ENCODE measurements around the gene ADARB1. TPM values are rescaled to one million over a fixed set of nuclear protein-coding genes. Genes with fewer than 3 reads are reported as not detected.

Gene ADARB1
- total RNA-seq, 2 donors from 2014 or later, result 8.7 to 9.3 TPM

- H3K4me3 ChIP-seq, result no peak overlapping the region
- no peak for DNase-seq
- H3K9ac ChIP-seq (ENCODE audit: low read depth in 2 of 2, low read length in 2 of 2), result no peak overlapping the region
- no peaks in the 10 kb centered on the region for H3K36me3 ChIP-seq
- H3K27ac ChIP-seq, result no peak overlapping the region
- no peaks in the 10 kb centered on the region for H3K27me3 ChIP-seq
- no peaks in the 10 kb centered on the region for H3K9me3 ChIP-seq
- intact Hi-C loops (cut with DNase I), result no loop called here
- no peak for TF ChIP-seq CTCF (IDR thresholded peaks at IDR 0.05)
- peaks cover 3% of the 10 kb centered on the region for H3K4me1 ChIP-seq
These were observed 60.1 kb downstream of the ADARB1 start for GRCh38 chr21:45134279-45135076.

DNA sequence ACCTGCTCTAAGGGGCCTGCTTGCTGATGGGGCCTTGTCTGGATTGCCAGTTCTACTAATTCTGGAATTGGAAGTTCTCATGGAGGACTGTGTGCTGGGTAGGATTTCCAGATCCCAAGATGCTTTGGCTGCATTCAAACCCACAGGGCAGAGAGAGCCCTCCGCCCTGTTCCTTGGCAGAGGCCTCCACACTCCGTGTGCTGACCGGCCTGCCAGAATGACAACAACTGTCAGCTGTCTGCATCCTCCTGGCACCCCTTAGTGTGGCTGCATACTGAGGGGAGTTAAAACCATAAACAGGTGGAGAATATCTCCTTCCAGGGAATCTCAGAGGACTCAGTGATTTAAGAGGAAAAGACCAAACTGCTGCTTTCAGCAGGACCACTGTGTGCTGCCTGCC lies 60.7 kb downstream of the ADARB1 start:
- DNase-seq, result no peak
- H3K27ac ChIP-seq, result no peak overlapping the region
- no peaks in the 10 kb centered on the region for H3K9me3 ChIP-seq
- H3K36me3 ChIP-seq, result no peaks in the 10 kb centered on the region
- no peak overlapping the region for H3K9ac ChIP-seq (ENCODE audit: low read depth in 2 of 2, low read length in 2 of 2)
- intact Hi-C loops (cut with DNase I), result no loop called here
- no peak for TF ChIP-seq CTCF (IDR thresholded peaks at IDR 0.05)
- H3K4me1 ChIP-seq, result no peaks in the 10 kb centered on the region
- H3K4me3 ChIP-seq, result no peak overlapping the region
- no peaks in the 10 kb centered on the region for H3K27me3 ChIP-seq

- no peak for DNase-seq
- H3K27me3 ChIP-seq, result no peaks in the 10 kb centered on the region
- no peak overlapping the region for H3K27ac ChIP-seq
- no peaks in the 10 kb centered on the region for H3K4me1 ChIP-seq
- H3K4me3 ChIP-seq, result no peak overlapping the region
- H3K36me3 ChIP-seq, result no peaks in the 10 kb centered on the region
- no peaks in the 10 kb centered on the region for H3K9me3 ChIP-seq
- intact Hi-C loops (cut with DNase I), result no loop called here
- peak overlapping the region in 1 of 2 donors; percentile 6 for H3K9ac ChIP-seq (ENCODE audit: low read depth in 2 of 2, low read length in 2 of 2)
- TF ChIP-seq CTCF (IDR thresholded peaks at IDR 0.05), result no peak
These were observed 61.5 kb downstream of the ADARB1 start for GRCh38 chr21:45135868-45136267.

DNA sequence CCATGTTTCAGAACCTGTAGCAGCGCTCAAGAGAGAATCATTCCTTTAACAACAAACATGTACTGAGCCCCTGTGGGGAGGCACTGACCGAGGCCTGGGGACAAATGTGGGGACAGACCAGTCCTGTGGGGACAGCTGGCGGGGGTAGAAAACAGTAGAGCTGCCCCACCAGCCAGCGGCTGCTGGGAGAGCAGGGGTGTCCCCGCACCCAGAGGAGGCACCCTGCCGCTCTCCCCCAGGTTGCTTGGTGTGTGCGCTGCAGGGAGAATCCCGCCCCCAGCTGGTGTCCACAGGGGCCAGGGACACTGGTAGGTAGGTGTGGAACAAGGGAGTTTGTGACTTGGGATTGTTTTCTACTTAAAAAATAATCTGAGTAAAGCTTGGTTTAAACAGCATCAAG lies 62.1 kb downstream of the ADARB1 start:
- Histone ChIP-seq H3K9me3 (no peaks in the 10 kb centered on the region), H3K4me3 (no peak overlapping the region), H3K27me3 (no peaks in the 10 kb centered on the region), H3K4me1 (no peaks in the 10 kb centered on the region), H3K9ac (ENCODE audit: low read depth in 2 of 2, low read length in 2 of 2) (no peak overlapping the region), H3K27ac (no peak overlapping the region), H3K36me3 (no peaks in the 10 kb centered on the region)
- no peak for TF ChIP-seq CTCF (IDR thresholded peaks at IDR 0.05)
- intact Hi-C loops (cut with DNase I), result no loop called here
- no peak for DNase-seq

DNA sequence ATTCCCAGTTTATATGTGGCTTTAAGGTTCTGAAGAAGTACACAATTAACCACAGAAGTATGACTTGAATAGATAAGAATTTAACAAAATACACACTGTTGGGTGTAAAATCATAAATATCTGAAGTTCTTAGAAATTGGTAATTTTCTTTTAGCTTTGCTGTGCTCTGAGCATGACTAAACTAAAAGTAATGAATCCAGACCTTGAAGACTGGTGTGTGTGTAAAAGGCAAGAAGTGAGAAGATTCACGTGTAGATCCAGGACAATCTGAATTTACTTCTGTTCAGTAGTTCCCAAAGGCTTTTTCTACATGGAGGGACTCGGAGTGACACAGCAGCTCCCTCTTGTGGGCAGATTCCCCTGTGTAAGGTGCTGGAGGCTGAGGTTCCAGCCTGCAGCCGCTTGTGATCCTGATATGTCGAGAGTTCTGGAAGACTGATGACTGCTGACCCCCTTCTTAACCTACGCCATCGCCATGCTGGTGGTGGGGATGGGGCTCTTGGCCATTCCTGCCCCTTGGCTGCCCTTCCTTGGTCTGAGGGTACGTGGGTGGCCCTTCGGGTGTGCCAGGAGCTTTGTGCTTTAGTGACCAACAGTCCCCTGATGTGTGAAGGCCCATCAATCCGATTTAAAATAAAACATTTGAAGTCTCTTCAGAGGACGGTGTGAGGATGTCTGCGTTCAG lies 62.7 kb downstream of the ADARB1 start:
- peak overlapping the region; percentile 3 for H3K27ac ChIP-seq
- H3K4me1 ChIP-seq, result no peaks in the 10 kb centered on the region
- peak; percentile 87 for TF ChIP-seq CTCF (IDR thresholded peaks at IDR 0.05)
- H3K9ac ChIP-seq (ENCODE audit: low read depth in 2 of 2, low read length in 2 of 2), result peak overlapping the region in 1 of 2 donors; percentile 36
- H3K36me3 ChIP-seq, result no peaks in the 10 kb centered on the region
- DNase-seq, result peak; percentile 91
- no peak overlapping the region for H3K4me3 ChIP-seq
- no peaks in the 10 kb centered on the region for H3K27me3 ChIP-seq
- intact Hi-C loops (cut with DNase I), result no loop called here
- H3K9me3 ChIP-seq, result no peaks in the 10 kb centered on the region
